IMR-90 (cell line): ENCODE data around the gene RRP8. TPM values are rescaled to one million over a fixed set of nuclear protein-coding genes. Genes with fewer than 3 reads are reported as not detected.

Experiments used
- ATAC-seq: fragments of 200-7000 bp; cut with Tn5 transposase; 2 replicates; pipeline ENCODE4 v1.9.1; 2020; ENCODE audit warnings: low read depth, mild to moderate bottlenecking, moderate library complexity
- BruUV-seq: library from RNA; stranded (reverse); fragments of 400-500 nt; replicated peaks from 2 replicates; lab custom pipeline; 2021; lab: Mats Ljungman, UMichigan
- CTCF ChIA-PET: fragments of 300-600 bp; formaldehyde crosslinking; extraction: SDS; loops from one replicate; lab custom pipeline; 2021; ENCODE audit warnings: antibody characterized with exemption; lab: Yijun Ruan, JAX
- POLR2A ChIA-PET: fragments of 300-600 bp; sonication (Branson Sonifier 250); formaldehyde crosslinking; loops from one replicate; lab custom pipeline; 2022; ENCODE audit warnings: antibody characterized with exemption; ENCODE audit not compliant: unreplicated experiment; lab: Charles Lee
- DNase-seq: peaks from one replicate; pipeline ENCODE4 v3.0.0; 2013
- H2AFZ ChIP-seq: replicated peaks from 2 replicates; pipeline ENCODE3; 2013; ENCODE audit warnings: low read length, mild to moderate bottlenecking; ENCODE audit not compliant: poor library complexity
- H2AK5ac ChIP-seq: 2 replicates; pipeline ENCODE4 v1.6.1; 2013; ENCODE audit warnings: low read depth, low read length, inconsistent platforms
- H2AK9ac ChIP-seq: replicated peaks from 2 replicates; pipeline ENCODE3; 2013; ENCODE audit warnings: mild to moderate bottlenecking, low read depth, low read length, moderate library complexity; ENCODE audit not compliant: poor library complexity
- H2BK120ac ChIP-seq: 2 replicates; pipeline ENCODE4 v1.6.1; 2013; ENCODE audit warnings: low read depth, low read length, inconsistent platforms
- H2BK15ac ChIP-seq: 3 replicates; pipeline ENCODE4 v1.6.1; 2013; ENCODE audit warnings: low read depth, low read length, inconsistent platforms
- H2BK20ac ChIP-seq: 2 replicates; pipeline ENCODE4 v1.6.1; 2013; ENCODE audit warnings: low read depth, mild to moderate bottlenecking, inconsistent platforms, low read length, moderate library complexity
- H2BK5ac ChIP-seq: 2 replicates; pipeline ENCODE4 v1.6.1; 2013; ENCODE audit warnings: mild to moderate bottlenecking, low read depth, low read length, inconsistent platforms; ENCODE audit not compliant: poor library complexity, severe bottlenecking
- H3K14ac ChIP-seq: replicated peaks from 2 replicates; pipeline ENCODE4 v1.6.1; 2013; ENCODE audit warnings: low read depth, low read length, inconsistent platforms
- H3K18ac ChIP-seq: 2 replicates; pipeline ENCODE4 v1.6.1; 2013; ENCODE audit warnings: low read depth, low read length, control low read depth
- H3K23ac ChIP-seq: 2 replicates; pipeline ENCODE4 v1.6.1; 2013; ENCODE audit warnings: low read depth, low read length, inconsistent platforms
- H3K27ac ChIP-seq: 2 replicates; pipeline ENCODE4 v1.5.1; 2013; ENCODE audit warnings: mild to moderate bottlenecking, control low read depth, low read length; ENCODE audit not compliant: insufficient read depth
- H3K27me3 ChIP-seq: 2 replicates; pipeline ENCODE4 v1.6.1; 2013; ENCODE audit warnings: low read length; ENCODE audit not compliant: control insufficient read depth, insufficient read depth
- H3K36me3 ChIP-seq: 2 replicates; pipeline ENCODE4 v1.6.1; 2013; ENCODE audit warnings: low read length, mixed read lengths; ENCODE audit not compliant: control insufficient read depth, insufficient read depth
- H3K4ac ChIP-seq: 2 replicates; pipeline ENCODE4 v1.6.1; 2013; ENCODE audit warnings: low read depth, low read length, inconsistent platforms
- H3K4me1 ChIP-seq: 2 replicates; pipeline ENCODE4 v1.6.1; 2013; ENCODE audit warnings: low read length, mixed read lengths; ENCODE audit not compliant: control insufficient read depth, insufficient read depth
- H3K4me2 ChIP-seq: 2 replicates; pipeline ENCODE4 v1.6.1; 2013; ENCODE audit warnings: low read depth, mild to moderate bottlenecking, control low read depth, low read length, moderate library complexity
- H3K4me3 ChIP-seq: 2 replicates; pipeline ENCODE4 v1.5.1; 2013; ENCODE audit warnings: low read depth, mild to moderate bottlenecking, control low read depth, low read length, moderate library complexity; ENCODE audit not compliant: insufficient read depth
- H3K56ac ChIP-seq: 2 replicates; pipeline ENCODE4 v1.6.1; 2013; ENCODE audit warnings: low read length, inconsistent platforms; ENCODE audit not compliant: insufficient read depth; ENCODE audit errors: extremely low read depth
- H3K79me1 ChIP-seq, 2 experiments: 2 replicates each; pipeline ENCODE4 v1.6.1; 2013; ENCODE audit warnings: low read length in 2 of 2, inconsistent platforms in 1 of 2, low read depth in 1 of 2
- H3K9ac ChIP-seq: 2 replicates; pipeline ENCODE4 v1.6.1; 2013; ENCODE audit warnings: low read depth, low read length, control low read depth
- H3K9me1 ChIP-seq: 2 replicates; pipeline ENCODE4 v1.6.1; 2013; ENCODE audit warnings: low read length, inconsistent platforms; ENCODE audit not compliant: insufficient read depth
- H3K9me3 ChIP-seq: 2 replicates; pipeline ENCODE4 v1.6.1; 2013; ENCODE audit warnings: low read length; ENCODE audit not compliant: control insufficient read depth, insufficient read depth
- H4K20me1 ChIP-seq: 2 replicates; pipeline ENCODE4 v1.6.1; 2013; ENCODE audit warnings: low read length, inconsistent platforms; ENCODE audit not compliant: insufficient read depth
- H4K5ac ChIP-seq: 2 replicates; pipeline ENCODE4 v1.6.1; 2013; ENCODE audit warnings: mild to moderate bottlenecking, low read depth, low read length, control low read depth
- H4K8ac ChIP-seq, 2 experiments: 2 replicates each; pipeline ENCODE4 v1.6.1; 2013; ENCODE audit warnings: low read depth in 2 of 2, low read length in 2 of 2, control low read depth in 1 of 2, inconsistent platforms in 1 of 2
- H4K91ac ChIP-seq: 2 replicates; pipeline ENCODE4 v1.6.1; 2013; ENCODE audit warnings: low read depth, low read length, inconsistent platforms; ENCODE audit not compliant: insufficient read depth
- CEBPB ChIP-seq: IDR thresholded peaks from 2 replicates; pipeline ENCODE4 v1.6.1; 2012; ENCODE audit warnings: low read depth, low read length, improper control_type of control experiment
- CTCF ChIP-seq: conservative IDR thresholded peaks from 2 replicates; pipeline ENCODE4 v1.5.1; 2012; ENCODE audit warnings: mild to moderate bottlenecking, low read depth, low read length, improper control_type of control experiment
- MAZ ChIP-seq: IDR thresholded peaks from 2 replicates; pipeline ENCODE4 v1.6.1; 2012; ENCODE audit warnings: low read depth, mild to moderate bottlenecking, low read length, improper control_type of control experiment, moderate library complexity, borderline replicate concordance
- MXI1 ChIP-seq: IDR thresholded peaks from 2 replicates; pipeline ENCODE4 v1.6.1; 2012; ENCODE audit warnings: low read depth, mild to moderate bottlenecking, low read length, moderate library complexity, borderline replicate concordance
- POLR2A ChIP-seq: IDR thresholded peaks from 2 replicates; pipeline ENCODE4 v1.6.1; 2012; ENCODE audit warnings: mild to moderate bottlenecking, low read depth, low read length
- SMC3 ChIP-seq: fragments of 150-350 bp; IDR thresholded peaks from 2 replicates; pipeline ENCODE4 v1.6.1; 2016; ENCODE audit warnings: low read depth, mild to moderate bottlenecking, antibody characterized with exemption, low read length, moderate library complexity
- WGBS, 2 experiments: methylation state at CpG; one replicate each; pipeline versions ENCODE4 v1.1.5 to v1.1.7; 2013; ENCODE audit warnings: missing lambda C conversion rate in 2 of 2; ENCODE audit not compliant: insufficient read length in 1 of 2; ENCODE audit errors: extremely low coverage in 2 of 2; 5-methylcytosine and 5-hydroxymethylcytosine counted together
- dilution Hi-C: fragments of 300-500 bp; cut with HindIII; formaldehyde crosslinking; loops from one replicate; pipeline ENCODE4 v1.14.3; 2018; ENCODE audit warnings: low sequenced_read_pairs; ENCODE audit not compliant: unreplicated experiment
- in situ Hi-C: fragments of 300-500 bp; cut with MboI; formaldehyde crosslinking; loops from 3 replicates; pipeline ENCODE4 v1.14.3; 2019; ENCODE audit warnings: low sequenced_read_pairs, inconsistent platforms, mixed read lengths
- intact Hi-C: fragments of 100-400 bp; cut with micrococcal nuclease; formaldehyde crosslinking; loops from 2 replicates; pipeline ENCODE4 v1.10.0; 2022
- polyA plus RNA-seq, 3 experiments: library from polyadenylated mRNA; depleted of rRNA; stranded (reverse); fragments of >200 nt; gene quantifications; 2 replicates each; pipeline ENCODE4 v1.2.3, GENCODE V29; 2012; ENCODE audit warnings: low replicate concordance in 1 of 3
- total RNA-seq: library from RNA; depleted of rRNA; stranded (reverse); fragments of >200 nt; gene quantifications from 2 replicates; pipeline ENCODE4 v1.2.3, GENCODE V29; 2012
- TF ChIP-seq, protein P1 (sequence below): fragments of 150-350 bp; IDR thresholded peaks from 2 replicates; pipeline ENCODE4 v1.6.1; 2016; ENCODE audit warnings: low read depth, mild to moderate bottlenecking, low read length, moderate library complexity, borderline replicate concordance

RRP8 gene
- total and polyA plus RNA-seq, 2 of the 4 experiments (the other 2 are of a cell fraction), result 10.8 to 11.5 TPM

DNA sequence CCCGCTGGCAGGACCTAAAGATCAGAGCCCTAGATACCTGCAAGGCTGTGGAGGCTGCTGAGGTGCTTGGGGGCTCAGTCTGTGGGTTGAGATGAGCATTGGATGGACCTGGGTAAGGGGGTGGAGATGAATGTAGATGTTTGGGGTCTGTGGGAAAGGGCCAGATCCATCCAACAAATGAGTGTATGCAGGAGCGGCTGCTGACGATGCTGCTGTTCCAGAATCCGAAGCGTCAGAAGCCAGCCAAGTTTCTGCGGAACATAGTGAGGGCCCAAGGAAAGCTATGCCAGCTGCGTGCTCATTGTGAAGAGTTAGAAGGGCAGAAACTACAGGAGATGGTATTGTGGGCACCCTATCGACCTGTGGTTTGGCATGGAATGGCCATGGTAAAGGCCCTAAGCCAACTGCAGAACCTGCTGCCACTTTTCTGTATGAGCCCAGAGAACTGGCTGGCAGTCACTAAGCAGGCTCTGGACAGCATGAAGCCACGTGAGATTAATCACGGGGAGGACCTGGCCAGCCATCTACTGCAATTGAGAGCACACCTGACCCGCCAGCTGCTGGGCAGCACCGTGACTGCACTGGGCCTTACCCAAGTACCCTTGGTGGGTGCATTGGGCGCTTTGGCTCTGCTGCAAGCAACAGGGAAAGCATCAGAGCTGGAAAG lies 36.6 kb downstream of the RRP8 start:
- H2AK5ac ChIP-seq, result no peak overlapping the region
- H2BK120ac ChIP-seq, result no peak overlapping the region
- H3K9me1 ChIP-seq, result peaks cover 11% of the 10 kb centered on the region
- no peak for TF ChIP-seq SMC3
- no peak for TF ChIP-seq POLR2A
- TF ChIP-seq, protein P1, sequence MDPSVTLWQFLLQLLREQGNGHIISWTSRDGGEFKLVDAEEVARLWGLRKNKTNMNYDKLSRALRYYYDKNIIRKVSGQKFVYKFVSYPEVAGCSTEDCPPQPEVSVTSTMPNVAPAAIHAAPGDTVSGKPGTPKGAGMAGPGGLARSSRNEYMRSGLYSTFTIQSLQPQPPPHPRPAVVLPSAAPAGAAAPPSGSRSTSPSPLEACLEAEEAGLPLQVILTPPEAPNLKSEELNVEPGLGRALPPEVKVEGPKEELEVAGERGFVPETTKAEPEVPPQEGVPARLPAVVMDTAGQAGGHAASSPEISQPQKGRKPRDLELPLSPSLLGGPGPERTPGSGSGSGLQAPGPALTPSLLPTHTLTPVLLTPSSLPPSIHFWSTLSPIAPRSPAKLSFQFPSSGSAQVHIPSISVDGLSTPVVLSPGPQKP, result no peak
- TF ChIP-seq CTCF, result no peak
- no peak for TF ChIP-seq CEBPB
- no peak for TF ChIP-seq MXI1
- no peak for TF ChIP-seq MAZ
- H3K23ac ChIP-seq, result no peak overlapping the region
- H3K14ac ChIP-seq, result no peak overlapping the region
- H3K27me3 ChIP-seq, result no peaks in the 10 kb centered on the region
- H3K4me3 ChIP-seq, result no peak overlapping the region
- no peak for ATAC-seq
- H4K20me1 ChIP-seq, result no peaks in the 10 kb centered on the region
- ChIA-PET CTCF (no interaction called here), POLR2A (no interaction called here)
- no peak overlapping the region for H4K5ac ChIP-seq
- 96% methylated on average over 8 of the region's 13 CpGs; no CpG with 5 or more reads in 1 of the 2 experiments for WGBS, 2 experiments
- H3K9ac ChIP-seq, result no peak overlapping the region
- no peak overlapping the region for H2AK9ac ChIP-seq
- dilution Hi-C loops, result no loop called here
- no peak overlapping the region for H3K56ac ChIP-seq
- no peak overlapping the region for H2BK5ac ChIP-seq
- no peak overlapping the region for H3K18ac ChIP-seq
- H3K4ac ChIP-seq, result no peak overlapping the region
- in situ Hi-C loops, result no loop called here
- no peak overlapping the region for H4K8ac ChIP-seq
- no peak overlapping the region for H2BK20ac ChIP-seq
- H3K27ac ChIP-seq, result no peak overlapping the region
- intact Hi-C loops, result no loop called here
- no TSS peak for BruUV-seq
- peaks cover 5% of the 10 kb centered on the region; the same call in 1 of the 2 replicates for H3K4me1 ChIP-seq
- H3K36me3 ChIP-seq, result no peaks in the 10 kb centered on the region; the same call in 1 of the 2 replicates
- H2BK15ac ChIP-seq, result no peak overlapping the region
- DNase-seq, result no peak
- no peaks in the 10 kb centered on the region for H3K9me3 ChIP-seq
- H3K4me2 ChIP-seq, result no peak overlapping the region
- no peak overlapping the region for H2AFZ ChIP-seq
- H3K79me1 ChIP-seq, result peaks cover 0 to 2% of the 10 kb centered on the region in 2 experiments; a peak in 2 of 4 replicates
- no peak overlapping the region for H4K91ac ChIP-seq
